Activated CD8-positive, alpha-beta T cell treated with anti-CD3 and anti-CD28 coated beads for 36 hours (primary cell): ENCODE measurements around the gene SP100. TPM values are rescaled to one million over a fixed set of nuclear protein-coding genes. Genes with fewer than 3 reads are reported as not detected.

Experiments used
- ATAC-seq: fragments of 200-7000 bp; cut with Tn5 transposase; one replicate; pipeline ENCODE4 v1.10.0; 2021; ENCODE audit warnings: mild to moderate bottlenecking, moderate library complexity
- CTCF ChIA-PET: fragments of 350-600 bp; sonication (Branson Sonifier 250); formaldehyde crosslinking; loops from one replicate; lab custom pipeline; 2021; ENCODE audit warnings: antibody characterized with exemption; lab: Charles Lee
- POLR2A ChIA-PET: fragments of 350-600 bp; sonication (Branson Sonifier 250); formaldehyde crosslinking; loops from one replicate; lab custom pipeline; 2021; ENCODE audit warnings: antibody characterized with exemption; lab: Charles Lee
- DNase-seq: peaks from one replicate; pipeline ENCODE4 v3.0.0-alpha.2; 2020
- H3K27ac Mint-ChIP-seq: one replicate; pipeline ENCODE4 v1.8.0; 2021; ENCODE audit warnings: mild to moderate bottlenecking, mixed read lengths
- H3K27me3 Mint-ChIP-seq: one replicate; pipeline ENCODE4 v1.8.0; 2021; ENCODE audit warnings: mixed read lengths
- H3K36me3 Mint-ChIP-seq: one replicate; pipeline ENCODE4 v1.8.0; 2021; ENCODE audit warnings: low read depth, mixed read lengths
- H3K4me1 Mint-ChIP-seq: one replicate; pipeline ENCODE4 v1.8.0; 2021; ENCODE audit warnings: low read depth, mixed read lengths
- H3K4me3 Mint-ChIP-seq: one replicate; pipeline ENCODE4 v1.8.0; 2021; ENCODE audit warnings: mild to moderate bottlenecking, moderate library complexity, mixed read lengths
- H3K9me3 Mint-ChIP-seq: one replicate; pipeline ENCODE4 v1.8.0; 2021; ENCODE audit warnings: mixed read lengths
- intact Hi-C: fragments of 100-400 bp; cut with micrococcal nuclease; formaldehyde crosslinking; loops from one replicate; pipeline ENCODE4 v1.10.0; 2022
- total RNA-seq, 2 experiments: library from RNA; stranded (reverse); gene quantifications; one replicate each; pipeline ENCODE4 v1.2.3, GENCODE V29; 2021
- TF ChIP-seq, protein P1 (sequence below): fragments of 200-600 bp; IDR thresholded peaks from one replicate; pipeline ENCODE4 v1.8.0; 2022; ENCODE audit warnings: antibody characterized with exemption, mild to moderate bottlenecking

Gene SP100
- total RNA-seq, 2 experiments from 2014 or later: 108 TPM

DNA sequence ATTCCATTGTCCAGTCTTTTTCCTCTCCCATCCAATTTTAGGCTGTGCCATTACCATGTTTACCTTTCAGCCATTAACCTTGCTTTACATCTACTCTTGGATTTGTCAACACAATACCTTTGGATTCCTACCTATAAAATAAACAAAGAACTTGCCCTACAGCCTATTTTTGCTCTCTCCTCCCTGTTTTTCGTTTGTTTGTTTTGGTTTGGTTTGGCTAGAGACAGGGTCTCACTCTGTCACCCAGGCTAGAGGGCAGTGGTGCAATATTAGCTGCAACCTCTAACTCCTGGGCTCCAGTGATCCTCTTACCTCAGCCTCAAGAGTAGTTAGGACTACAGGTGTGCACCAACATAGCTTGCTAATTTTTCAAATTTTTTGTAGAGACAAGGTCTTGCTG is 76.1 kb downstream of the SP100 start:
- ChIA-PET CTCF (no interaction called here), POLR2A (no interaction called here)
- ATAC-seq: no peak
- intact Hi-C loops: no loop called here
- TF ChIP-seq, protein P1, sequence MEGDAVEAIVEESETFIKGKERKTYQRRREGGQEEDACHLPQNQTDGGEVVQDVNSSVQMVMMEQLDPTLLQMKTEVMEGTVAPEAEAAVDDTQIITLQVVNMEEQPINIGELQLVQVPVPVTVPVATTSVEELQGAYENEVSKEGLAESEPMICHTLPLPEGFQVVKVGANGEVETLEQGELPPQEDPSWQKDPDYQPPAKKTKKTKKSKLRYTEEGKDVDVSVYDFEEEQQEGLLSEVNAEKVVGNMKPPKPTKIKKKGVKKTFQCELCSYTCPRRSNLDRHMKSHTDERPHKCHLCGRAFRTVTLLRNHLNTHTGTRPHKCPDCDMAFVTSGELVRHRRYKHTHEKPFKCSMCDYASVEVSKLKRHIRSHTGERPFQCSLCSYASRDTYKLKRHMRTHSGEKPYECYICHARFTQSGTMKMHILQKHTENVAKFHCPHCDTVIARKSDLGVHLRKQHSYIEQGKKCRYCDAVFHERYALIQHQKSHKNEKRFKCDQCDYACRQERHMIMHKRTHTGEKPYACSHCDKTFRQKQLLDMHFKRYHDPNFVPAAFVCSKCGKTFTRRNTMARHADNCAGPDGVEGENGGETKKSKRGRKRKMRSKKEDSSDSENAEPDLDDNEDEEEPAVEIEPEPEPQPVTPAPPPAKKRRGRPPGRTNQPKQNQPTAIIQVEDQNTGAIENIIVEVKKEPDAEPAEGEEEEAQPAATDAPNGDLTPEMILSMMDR: no peak
- peaks cover 78% of the 10 kb centered on the region for H3K36me3 Mint-ChIP-seq
- peaks cover 14% of the 10 kb centered on the region for H3K4me1 Mint-ChIP-seq
- H3K27ac Mint-ChIP-seq: no peak overlapping the region
- H3K9me3 Mint-ChIP-seq: peaks cover 19% of the 10 kb centered on the region
- no peaks in the 10 kb centered on the region for H3K27me3 Mint-ChIP-seq
- no peak for DNase-seq
- H3K4me3 Mint-ChIP-seq: no peak overlapping the region

DNA sequence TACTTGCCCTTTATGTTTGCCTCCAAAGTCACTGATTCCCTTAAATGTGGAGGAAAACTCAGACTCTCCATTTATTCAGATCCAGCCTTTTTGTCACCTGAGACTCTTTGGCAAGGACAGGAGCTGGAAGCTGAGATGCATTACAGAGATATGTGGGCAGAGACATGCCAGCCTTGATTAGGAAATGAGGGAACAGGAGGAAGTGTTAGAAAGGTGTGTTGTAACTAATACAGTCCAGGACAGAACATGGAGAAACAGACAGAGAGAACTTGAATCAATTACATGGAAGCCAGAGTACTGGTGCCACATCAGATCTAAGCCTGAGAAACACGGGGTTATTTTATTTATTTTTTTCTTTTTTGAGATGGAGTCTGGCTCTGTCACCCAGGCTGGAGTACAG is 79.0 kb downstream of the SP100 start:
- Mint-ChIP-seq H3K4me1 (peaks cover 20% of the 10 kb centered on the region), H3K4me3 (no peak overlapping the region), H3K27ac (peak overlapping the region; percentile 4), H3K27me3 (no peaks in the 10 kb centered on the region), H3K36me3 (peaks cover 59% of the 10 kb centered on the region), H3K9me3 (peaks cover 10% of the 10 kb centered on the region)
- DNase-seq (no peak), ATAC-seq (no peak)
- ChIA-PET POLR2A (interaction anchor here (0.5 to 2.0 kb wide), 2 partner anchors 11 to 202 kb away, joined by 3 to 4 read pairs; no protein-coding TSS in a partner anchor), CTCF (no interaction called here)
- intact Hi-C loops: no loop called here
- TF ChIP-seq, protein P1: no peak

- POLR2A ChIA-PET: no interaction called here
- Mint-ChIP-seq H3K4me1 (peaks cover 16% of the 10 kb centered on the region), H3K27me3 (no peaks in the 10 kb centered on the region), H3K4me3 (peak overlapping the region; percentile 19), H3K9me3 (peaks cover 1% of the 10 kb centered on the region), H3K36me3 (peaks cover 52% of the 10 kb centered on the region), H3K27ac (peak overlapping the region; percentile 86)
- ATAC-seq: peak; percentile 69
- CTCF ChIA-PET: no interaction called here
- intact Hi-C loops: no loop called here
- DNase-seq: no peak
- TF ChIP-seq, protein P1: no peak
Measured at GRCh38 chr2:230496891-230497290, 80.9 kb downstream of the SP100 start.

DNA sequence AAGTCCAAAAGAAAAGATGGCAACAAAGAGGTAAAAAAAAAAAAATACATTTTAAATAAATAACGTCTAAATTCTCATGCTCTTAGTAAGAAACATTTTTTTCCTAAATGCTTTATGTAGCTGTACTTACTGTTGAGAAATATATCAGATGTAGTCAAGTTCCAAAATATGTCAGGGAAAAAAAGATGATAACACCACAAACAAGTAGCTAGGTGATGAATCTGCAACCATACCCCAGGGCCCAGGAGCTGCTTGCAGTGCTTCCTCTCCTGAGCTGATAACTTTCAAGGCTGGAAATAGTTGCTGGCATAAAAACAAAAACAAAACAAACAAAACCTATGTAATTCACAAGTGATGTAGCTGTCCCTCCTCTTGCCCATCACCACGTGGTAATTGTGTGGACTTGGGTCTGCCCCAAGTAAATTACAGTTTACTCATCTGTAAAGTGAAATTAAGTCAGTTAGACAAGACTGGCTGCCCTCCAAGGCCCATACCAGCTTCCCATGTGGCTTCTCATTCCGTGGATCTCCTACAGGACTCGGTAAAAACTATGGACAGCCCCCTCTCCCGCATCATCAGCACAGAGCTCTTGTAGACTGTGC is 82.6 kb downstream of the SP100 start:
- ATAC-seq (peak; percentile 13), DNase-seq (no peak)
- peaks cover 16% of the 10 kb centered on the region for H3K4me1 Mint-ChIP-seq
- H3K4me3 Mint-ChIP-seq: no peak overlapping the region
- TF ChIP-seq, protein P1: no peak
- peaks cover 52% of the 10 kb centered on the region for H3K36me3 Mint-ChIP-seq
- POLR2A ChIA-PET: interaction anchor here (0.9 to 1.5 kb wide), 2 partner anchors 9 to 10 kb away, joined by 3 read pairs; no protein-coding TSS in a partner anchor
- intact Hi-C loops: no loop called here
- H3K27me3 Mint-ChIP-seq: no peaks in the 10 kb centered on the region
- H3K9me3 Mint-ChIP-seq: peaks cover 1% of the 10 kb centered on the region
- H3K27ac Mint-ChIP-seq: no peak overlapping the region
- CTCF ChIA-PET: interaction anchor here (0.6 to 1.2 kb wide), 2 partner anchors 10 to 300 kb away, joined by 3 read pairs; no protein-coding TSS in a partner anchor

DNA sequence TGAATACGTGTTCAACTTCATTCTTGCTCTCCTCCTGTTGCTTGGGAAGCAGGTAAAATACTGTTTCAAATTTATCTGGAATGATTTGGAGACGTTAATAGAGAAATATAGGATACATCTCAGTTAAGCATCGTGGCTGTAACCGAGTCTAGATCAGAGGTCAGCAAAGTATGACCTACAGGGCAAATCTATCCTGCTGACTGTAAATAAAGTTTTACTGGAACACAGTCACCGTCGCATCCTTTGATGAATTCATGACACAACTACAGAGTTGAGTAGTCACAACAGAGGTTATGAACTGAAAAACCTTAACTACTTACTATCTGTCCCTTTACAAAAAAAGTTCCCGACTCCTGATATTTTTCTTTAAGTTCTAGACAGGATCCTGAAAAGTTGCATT is 86.6 kb downstream of the SP100 start:
- ATAC-seq: no peak
- no peak for DNase-seq
- Mint-ChIP-seq H3K36me3 (peaks cover 45% of the 10 kb centered on the region), H3K27ac (no peak overlapping the region), H3K9me3 (no peaks in the 10 kb centered on the region), H3K4me1 (peaks cover 5% of the 10 kb centered on the region), H3K4me3 (no peak overlapping the region), H3K27me3 (no peaks in the 10 kb centered on the region)
- intact Hi-C loops: no loop called here
- POLR2A ChIA-PET: no interaction called here
- TF ChIP-seq, protein P1: no peak
- CTCF ChIA-PET: no interaction called here
